GM12878 (cell line): ENCODE data around the gene TIMD4.

Experiments used
- ATF7 ChIP-seq: fragments of 450-650 bp; IDR thresholded peaks from 2 replicates; pipeline ENCODE4 v1.6.1; 2016; ENCODE audit warnings: low read depth, mild to moderate bottlenecking
- CBX3 ChIP-seq: fragments of 200-600 bp; sonication (generic); IDR thresholded peaks from 2 replicates; pipeline ENCODE4 v1.6.1; 2016; ENCODE audit warnings: low read depth, borderline replicate concordance
- CHD1 ChIP-seq: IDR thresholded peaks from 2 replicates; pipeline ENCODE4 v1.6.1; 2012; ENCODE audit warnings: low read depth, low read length, improper control_type of control experiment
- GABPA ChIP-seq: IDR thresholded peaks from 2 replicates; pipeline ENCODE4 v1.6.1; 2014; ENCODE audit warnings: antibody characterized with exemption, low read depth, mild to moderate bottlenecking, inconsistent platforms
- KDM1A ChIP-seq: fragments of 200-600 bp; sonication (generic); IDR thresholded peaks from 2 replicates; pipeline ENCODE4 v1.6.1; 2016; ENCODE audit warnings: borderline replicate concordance
- RAD21 ChIP-seq: IDR thresholded peaks from 2 replicates; pipeline ENCODE4 v1.6.1; 2011; ENCODE audit warnings: mild to moderate bottlenecking, low read depth, low read length, moderate library complexity; ENCODE audit not compliant: insufficient read depth
- RFX5 ChIP-seq: IDR thresholded peaks from 2 replicates; pipeline ENCODE4 v1.6.1; 2011; ENCODE audit warnings: low read depth, low read length, improper control_type of control experiment
- SIN3A ChIP-seq: IDR thresholded peaks from 2 replicates; pipeline ENCODE4 v1.6.1; 2012; ENCODE audit warnings: low read depth, low read length, improper control_type of control experiment
- SMC3 ChIP-seq: IDR thresholded peaks from 2 replicates; pipeline ENCODE4 v1.6.1; 2011; ENCODE audit warnings: low read length, improper control_type of control experiment, borderline replicate concordance
- TF ChIP-seq, protein P1 (sequence below), 3 experiments: IDR thresholded peaks in 2 of 3; conservative IDR thresholded peaks in 1 of 3; 2 replicates each; pipeline ENCODE4 v1.5.1; 2011; ENCODE audit warnings: low read depth in 3 of 3, low read length in 3 of 3, mild to moderate bottlenecking in 3 of 3, control low read depth in 2 of 3, moderate library complexity in 2 of 3, inconsistent platforms in 1 of 3, mixed read lengths in 1 of 3; ENCODE audit not compliant: control insufficient read depth in 2 of 3, insufficient read depth in 1 of 3; ENCODE audit errors: extremely low read depth in 1 of 3
- TF ChIP-seq, protein P2 (sequence below): IDR thresholded peaks from 2 replicates; pipeline ENCODE4 v1.6.1; 2011; ENCODE audit warnings: borderline replicate concordance, low read depth, mild to moderate bottlenecking, moderate library complexity, low read length; ENCODE audit not compliant: insufficient read depth, poor library complexity, severe bottlenecking
- TF ChIP-seq, protein P3 (sequence below): fragments of 150-350 bp; IDR thresholded peaks from 2 replicates; pipeline ENCODE4 v1.6.1; 2016; ENCODE audit warnings: low read depth, low read length
- TF ChIP-seq, protein P4 (sequence below): fragments of 450-650 bp; IDR thresholded peaks from 2 replicates; pipeline ENCODE4 v1.6.1; 2018; ENCODE audit warnings: mild to moderate bottlenecking, low read depth, moderate library complexity; ENCODE audit not compliant: partially characterized antibody

DNA sequence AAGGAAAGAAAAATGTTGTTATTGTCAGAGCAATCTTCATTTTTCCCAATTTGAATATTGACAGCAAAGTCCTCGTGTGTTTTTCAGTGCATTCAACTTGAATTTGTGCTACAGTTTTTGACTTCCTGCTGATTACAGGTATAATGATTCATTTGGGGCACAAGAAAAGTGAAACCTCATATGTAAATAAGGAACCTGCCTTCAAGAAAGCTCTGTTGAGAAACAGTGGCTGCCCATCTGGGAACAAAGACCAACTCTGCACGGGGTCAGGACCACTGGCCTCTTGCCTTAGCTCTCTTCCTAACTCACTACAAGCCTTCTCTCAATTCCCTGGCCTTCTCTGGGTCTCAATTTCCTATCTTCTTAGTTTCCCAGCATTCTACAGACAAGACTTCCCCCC, 21.0 kb downstream of the TIMD4 start:
- TF ChIP-seq, protein P1, sequence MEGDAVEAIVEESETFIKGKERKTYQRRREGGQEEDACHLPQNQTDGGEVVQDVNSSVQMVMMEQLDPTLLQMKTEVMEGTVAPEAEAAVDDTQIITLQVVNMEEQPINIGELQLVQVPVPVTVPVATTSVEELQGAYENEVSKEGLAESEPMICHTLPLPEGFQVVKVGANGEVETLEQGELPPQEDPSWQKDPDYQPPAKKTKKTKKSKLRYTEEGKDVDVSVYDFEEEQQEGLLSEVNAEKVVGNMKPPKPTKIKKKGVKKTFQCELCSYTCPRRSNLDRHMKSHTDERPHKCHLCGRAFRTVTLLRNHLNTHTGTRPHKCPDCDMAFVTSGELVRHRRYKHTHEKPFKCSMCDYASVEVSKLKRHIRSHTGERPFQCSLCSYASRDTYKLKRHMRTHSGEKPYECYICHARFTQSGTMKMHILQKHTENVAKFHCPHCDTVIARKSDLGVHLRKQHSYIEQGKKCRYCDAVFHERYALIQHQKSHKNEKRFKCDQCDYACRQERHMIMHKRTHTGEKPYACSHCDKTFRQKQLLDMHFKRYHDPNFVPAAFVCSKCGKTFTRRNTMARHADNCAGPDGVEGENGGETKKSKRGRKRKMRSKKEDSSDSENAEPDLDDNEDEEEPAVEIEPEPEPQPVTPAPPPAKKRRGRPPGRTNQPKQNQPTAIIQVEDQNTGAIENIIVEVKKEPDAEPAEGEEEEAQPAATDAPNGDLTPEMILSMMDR (IDR thresholded peaks at IDR 0.05 in 2 of 3, conservative IDR thresholded peaks at IDR 0.05 in 1 of 3; ENCODE audit: control insufficient read depth in 2 of 3, extremely low read depth in 1 of 3, insufficient read depth in 1 of 3, low read depth in 3 of 3, low read length in 3 of 3): no peak
- TF ChIP-seq GABPA (no peak), SIN3A (no peak), CBX3 (no peak), CHD1 (no peak), SMC3 (no peak), ATF7 (peak; percentile 19; the same call in 1 of the 2 replicates), RAD21 (no peak), KDM1A (no peak), RFX5 (no peak)
- TF ChIP-seq, protein P2, sequence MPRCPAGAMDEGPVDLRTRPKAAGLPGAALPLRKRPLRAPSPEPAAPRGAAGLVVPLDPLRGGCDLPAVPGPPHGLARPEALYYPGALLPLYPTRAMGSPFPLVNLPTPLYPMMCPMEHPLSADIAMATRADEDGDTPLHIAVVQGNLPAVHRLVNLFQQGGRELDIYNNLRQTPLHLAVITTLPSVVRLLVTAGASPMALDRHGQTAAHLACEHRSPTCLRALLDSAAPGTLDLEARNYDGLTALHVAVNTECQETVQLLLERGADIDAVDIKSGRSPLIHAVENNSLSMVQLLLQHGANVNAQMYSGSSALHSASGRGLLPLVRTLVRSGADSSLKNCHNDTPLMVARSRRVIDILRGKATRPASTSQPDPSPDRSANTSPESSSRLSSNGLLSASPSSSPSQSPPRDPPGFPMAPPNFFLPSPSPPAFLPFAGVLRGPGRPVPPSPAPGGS: no peak
- TF ChIP-seq, protein P3, sequence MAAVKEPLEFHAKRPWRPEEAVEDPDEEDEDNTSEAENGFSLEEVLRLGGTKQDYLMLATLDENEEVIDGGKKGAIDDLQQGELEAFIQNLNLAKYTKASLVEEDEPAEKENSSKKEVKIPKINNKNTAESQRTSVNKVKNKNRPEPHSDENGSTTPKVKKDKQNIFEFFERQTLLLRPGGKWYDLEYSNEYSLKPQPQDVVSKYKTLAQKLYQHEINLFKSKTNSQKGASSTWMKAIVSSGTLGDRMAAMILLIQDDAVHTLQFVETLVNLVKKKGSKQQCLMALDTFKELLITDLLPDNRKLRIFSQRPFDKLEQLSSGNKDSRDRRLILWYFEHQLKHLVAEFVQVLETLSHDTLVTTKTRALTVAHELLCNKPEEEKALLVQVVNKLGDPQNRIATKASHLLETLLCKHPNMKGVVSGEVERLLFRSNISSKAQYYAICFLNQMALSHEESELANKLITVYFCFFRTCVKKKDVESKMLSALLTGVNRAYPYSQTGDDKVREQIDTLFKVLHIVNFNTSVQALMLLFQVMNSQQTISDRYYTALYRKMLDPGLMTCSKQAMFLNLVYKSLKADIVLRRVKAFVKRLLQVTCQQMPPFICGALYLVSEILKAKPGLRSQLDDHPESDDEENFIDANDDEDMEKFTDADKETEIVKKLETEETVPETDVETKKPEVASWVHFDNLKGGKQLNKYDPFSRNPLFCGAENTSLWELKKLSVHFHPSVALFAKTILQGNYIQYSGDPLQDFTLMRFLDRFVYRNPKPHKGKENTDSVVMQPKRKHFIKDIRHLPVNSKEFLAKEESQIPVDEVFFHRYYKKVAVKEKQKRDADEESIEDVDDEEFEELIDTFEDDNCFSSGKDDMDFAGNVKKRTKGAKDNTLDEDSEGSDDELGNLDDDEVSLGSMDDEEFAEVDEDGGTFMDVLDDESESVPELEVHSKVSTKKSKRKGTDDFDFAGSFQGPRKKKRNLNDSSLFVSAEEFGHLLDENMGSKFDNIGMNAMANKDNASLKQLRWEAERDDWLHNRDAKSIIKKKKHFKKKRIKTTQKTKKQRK: no peak
- TF ChIP-seq, protein P4, sequence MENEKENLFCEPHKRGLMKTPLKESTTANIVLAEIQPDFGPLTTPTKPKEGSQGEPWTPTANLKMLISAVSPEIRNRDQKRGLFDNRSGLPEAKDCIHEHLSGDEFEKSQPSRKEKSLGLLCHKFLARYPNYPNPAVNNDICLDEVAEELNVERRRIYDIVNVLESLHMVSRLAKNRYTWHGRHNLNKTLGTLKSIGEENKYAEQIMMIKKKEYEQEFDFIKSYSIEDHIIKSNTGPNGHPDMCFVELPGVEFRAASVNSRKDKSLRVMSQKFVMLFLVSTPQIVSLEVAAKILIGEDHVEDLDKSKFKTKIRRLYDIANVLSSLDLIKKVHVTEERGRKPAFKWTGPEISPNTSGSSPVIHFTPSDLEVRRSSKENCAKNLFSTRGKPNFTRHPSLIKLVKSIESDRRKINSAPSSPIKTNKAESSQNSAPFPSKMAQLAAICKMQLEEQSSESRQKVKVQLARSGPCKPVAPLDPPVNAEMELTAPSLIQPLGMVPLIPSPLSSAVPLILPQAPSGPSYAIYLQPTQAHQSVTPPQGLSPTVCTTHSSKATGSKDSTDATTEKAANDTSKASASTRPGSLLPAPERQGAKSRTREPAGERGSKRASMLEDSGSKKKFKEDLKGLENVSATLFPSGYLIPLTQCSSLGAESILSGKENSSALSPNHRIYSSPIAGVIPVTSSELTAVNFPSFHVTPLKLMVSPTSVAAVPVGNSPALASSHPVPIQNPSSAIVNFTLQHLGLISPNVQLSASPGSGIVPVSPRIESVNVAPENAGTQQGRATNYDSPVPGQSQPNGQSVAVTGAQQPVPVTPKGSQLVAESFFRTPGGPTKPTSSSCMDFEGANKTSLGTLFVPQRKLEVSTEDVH: no peak
